GM18505 (cell line): Measurements from ENCODE around the gene SRGAP3.

Source experiments
- ATAC-seq: cut with Tn5 transposase; IDR thresholded peaks from one replicate; pipeline ENCODE4 v1.9.1; 2021; ENCODE audit not compliant: unreplicated experiment
- POLR2A ChIP-seq: IDR thresholded peaks from 4 replicates; pipeline ENCODE4 v1.6.1; 2011; ENCODE audit warnings: borderline replicate concordance; ENCODE audit not compliant: insufficient read depth, insufficient read length; ENCODE audit errors: extremely low read depth

Gene SRGAP3

DNA sequence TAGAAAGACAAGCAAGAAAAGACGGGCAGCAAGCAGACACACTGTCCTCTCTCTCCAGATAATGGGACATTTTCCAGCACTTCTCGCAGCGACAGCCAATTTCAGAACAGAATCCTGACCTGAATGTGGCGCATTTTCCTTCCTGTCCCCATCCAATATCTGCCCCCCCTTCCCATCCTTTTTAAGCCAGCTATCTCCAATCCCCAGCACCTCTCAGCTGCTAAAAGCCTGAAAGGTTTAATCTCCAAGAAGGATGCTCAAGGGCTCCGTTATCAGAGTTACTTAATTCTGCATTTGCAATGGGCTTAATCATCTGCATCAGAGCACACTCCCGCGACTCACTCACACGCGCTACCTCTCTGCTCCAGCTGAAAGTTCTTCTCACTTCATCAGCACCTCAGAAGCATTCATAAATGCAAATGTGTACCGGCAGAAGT, 50.5 kb downstream of the SRGAP3 start:
- no peak for TF ChIP-seq POLR2A
- no peak for ATAC-seq

DNA sequence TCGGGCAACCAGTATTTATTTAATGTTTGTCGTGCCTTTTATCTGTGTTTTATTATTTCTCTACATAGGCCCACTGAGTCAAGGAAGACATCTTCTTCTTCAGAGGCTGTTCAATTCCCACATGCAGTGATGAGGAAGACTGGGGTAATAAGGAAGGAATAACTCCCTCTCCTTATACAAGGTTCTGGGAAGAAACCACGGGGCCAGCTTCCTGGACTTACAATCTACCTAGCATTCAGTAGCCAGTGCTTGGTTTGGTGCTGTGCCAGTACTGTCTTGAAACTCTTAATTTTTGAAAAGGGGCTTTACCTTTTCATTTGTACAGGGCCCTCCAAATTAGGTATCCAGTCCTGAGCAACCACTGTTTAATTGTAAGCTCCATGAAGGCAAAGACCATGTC, 51.2 kb downstream of the SRGAP3 start:
- TF ChIP-seq POLR2A, result no peak
- ATAC-seq, result no peak

DNA sequence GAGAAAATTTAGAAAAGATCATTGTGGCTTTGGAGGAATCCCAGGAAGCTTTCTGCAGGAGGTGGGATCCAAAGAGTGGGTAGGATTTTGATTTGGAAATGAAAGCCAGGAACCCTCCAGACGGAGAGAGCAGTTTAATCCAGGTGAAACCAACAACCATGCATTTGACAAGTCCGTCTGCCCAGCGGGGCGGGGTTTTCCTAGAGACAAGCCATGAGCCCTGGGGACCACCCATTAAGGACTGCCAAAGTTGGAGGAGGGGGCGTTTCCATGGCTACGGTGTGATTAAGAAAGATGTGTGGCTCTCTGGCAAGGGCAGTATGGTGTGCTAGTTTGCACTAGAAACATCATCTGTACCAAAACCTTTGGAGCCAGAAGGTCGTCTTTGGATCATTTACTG, 53.4 kb downstream of the SRGAP3 start:
- no peak for TF ChIP-seq POLR2A
- no peak for ATAC-seq

DNA sequence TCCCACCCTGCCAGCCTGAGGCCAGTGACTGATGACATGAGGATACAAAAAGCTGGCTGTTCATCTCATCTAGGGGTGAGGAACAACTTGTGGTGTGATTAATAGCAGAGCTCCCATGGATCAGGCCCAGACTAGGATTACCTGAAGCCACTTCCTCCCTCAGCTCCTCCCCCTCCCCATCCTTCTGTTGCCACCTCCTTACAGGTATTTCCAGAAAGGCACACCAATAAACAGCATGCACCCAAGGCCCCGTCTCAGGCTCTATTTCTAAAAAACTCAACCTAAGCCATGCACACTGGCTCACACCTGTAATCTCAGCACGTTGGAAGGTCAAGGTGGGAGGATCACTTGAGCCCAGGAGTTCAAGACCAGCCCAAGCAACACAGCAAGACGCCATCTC, 54.1 kb downstream of the SRGAP3 start:
- TF ChIP-seq POLR2A, result no peak
- no peak for ATAC-seq

DNA sequence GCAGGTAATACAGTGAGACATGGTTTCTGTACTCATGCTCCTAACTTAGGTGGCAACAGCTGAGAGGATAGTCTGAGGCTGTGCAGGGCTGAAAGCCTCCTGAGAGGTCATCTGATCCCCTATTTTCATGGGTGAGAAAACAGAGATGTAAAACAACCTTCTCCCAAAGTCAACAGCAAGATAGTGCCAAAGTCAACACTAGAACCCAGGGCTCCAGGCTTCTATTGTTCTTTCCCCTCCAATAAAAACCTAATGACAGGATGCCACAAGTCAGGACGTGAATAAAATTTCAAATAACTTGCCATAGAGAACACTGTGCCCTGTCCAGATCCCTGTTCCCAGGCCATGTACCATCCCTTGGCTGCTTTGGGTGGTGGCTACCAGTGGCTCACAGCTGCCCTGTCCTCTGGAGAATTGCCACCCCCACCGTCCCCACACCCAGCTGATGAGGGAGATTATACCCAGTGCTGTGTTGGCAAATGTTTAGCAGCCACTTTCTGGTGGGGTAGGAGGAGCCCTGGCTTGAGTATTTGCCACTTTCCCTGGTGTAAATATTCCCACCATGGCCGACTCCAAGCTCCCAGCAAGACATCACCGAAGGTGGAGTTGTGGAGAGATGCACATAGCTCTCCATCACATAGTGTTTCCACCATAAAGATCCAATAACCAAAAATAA, 54.8 kb downstream of the SRGAP3 start:
- no peak for TF ChIP-seq POLR2A
- ATAC-seq, result no peak

DNA sequence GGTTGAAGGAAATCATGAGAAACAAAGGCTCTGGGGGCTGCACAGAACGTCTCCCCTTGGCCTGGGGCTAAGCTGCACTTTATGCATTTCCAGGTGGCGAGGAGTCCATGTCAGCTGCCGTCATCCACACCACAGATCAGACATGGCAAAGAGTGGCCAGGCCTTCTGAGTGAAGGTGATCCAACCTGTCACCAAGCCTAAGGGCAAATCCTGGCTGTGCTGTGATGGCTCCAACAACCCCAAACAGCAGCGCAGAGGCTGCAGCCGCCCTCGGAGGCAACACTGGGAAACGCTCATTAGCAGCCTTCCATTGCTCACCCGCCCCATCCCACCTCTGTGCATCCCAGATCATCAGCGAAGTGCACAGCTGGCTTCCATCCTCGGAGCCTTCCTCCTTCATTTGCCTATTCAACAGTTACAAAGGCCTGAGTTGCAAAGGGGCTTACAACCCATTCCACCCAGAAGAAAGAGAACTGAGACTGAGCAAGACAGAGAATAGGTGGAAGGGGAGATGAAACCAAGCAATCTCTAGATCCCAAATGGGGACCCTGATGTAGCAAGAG, 55.7 kb downstream of the SRGAP3 start:
- no peak for ATAC-seq
- TF ChIP-seq POLR2A, result no peak

DNA sequence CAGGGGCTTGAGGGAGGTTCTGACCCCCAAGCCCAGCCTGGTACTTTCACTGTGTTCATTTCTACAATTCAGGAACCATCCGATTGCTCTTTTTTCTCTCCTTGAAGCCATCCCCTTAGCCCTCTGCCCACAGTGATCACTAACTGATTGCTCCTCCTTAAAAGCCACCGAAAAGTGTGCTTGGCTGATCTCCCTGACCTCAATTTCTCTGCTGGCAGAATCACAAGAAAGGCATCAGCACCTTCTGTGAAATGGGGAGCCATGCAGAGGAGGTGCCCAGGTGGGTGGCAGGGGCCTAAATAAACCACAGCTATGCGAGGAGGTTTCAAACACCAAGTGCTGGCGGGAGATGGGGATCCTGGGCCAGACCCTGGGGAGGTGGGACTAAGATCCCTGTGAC, 56.2 kb downstream of the SRGAP3 start:
- ATAC-seq, result no peak
- no peak for TF ChIP-seq POLR2A

DNA sequence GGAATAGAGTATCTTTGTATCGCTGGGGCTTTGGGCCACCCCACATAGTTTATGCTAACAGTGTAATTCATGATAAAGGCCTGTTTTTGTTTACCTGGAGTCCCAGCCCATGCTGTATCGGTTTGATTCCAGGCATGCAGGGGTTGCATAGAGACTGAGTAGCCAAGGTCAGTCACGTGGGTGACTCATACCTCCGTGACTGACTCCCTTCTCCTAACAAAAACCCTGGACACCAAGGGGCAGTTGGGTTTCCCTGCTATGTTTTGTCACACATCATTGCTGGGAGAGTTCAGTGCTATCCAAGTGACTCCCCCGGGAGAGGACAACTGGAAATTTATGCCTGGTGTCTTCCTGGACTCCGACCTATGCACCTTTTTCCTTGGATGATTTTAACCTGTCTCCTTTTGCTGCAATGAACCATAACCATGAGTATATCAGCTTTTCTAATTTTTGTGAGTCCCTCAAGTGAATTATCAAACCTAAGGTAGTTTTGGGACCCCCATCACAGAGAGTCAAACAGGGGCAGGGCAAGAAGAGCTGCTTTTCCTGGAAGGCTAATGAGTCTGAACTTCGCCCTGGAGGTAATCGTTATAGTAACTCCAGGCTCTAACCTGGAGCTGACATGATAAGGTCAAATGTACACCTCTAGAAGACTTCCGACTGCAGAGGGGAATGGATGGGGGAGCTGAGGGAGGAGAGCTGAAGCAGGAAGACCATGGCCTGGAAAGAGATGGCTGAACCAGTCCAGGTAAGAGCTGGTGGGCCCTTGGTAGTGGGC, 57.0 kb downstream of the SRGAP3 start:
- ATAC-seq, result no peak
- no peak for TF ChIP-seq POLR2A

DNA sequence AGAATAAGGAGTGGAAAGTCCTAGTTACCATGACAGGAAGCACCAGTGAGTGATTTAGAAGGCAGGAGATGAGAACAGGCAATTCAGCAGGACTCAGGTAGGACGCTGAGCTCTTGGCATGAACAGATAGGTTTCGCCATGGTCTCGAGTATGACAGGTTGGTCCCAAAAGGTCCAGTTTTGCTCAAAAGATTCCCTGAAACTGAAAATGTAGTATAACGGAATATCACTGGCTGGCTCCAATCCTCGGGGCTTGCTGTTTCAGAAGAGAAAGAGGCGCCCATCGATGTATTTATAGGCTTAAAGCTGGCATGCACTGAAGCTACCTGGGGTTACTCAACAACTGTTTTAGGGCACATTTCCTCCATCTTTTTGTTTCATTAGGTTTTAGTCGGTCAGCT, 59.2 kb downstream of the SRGAP3 start:
- ATAC-seq, result no peak
- TF ChIP-seq POLR2A, result no peak

DNA sequence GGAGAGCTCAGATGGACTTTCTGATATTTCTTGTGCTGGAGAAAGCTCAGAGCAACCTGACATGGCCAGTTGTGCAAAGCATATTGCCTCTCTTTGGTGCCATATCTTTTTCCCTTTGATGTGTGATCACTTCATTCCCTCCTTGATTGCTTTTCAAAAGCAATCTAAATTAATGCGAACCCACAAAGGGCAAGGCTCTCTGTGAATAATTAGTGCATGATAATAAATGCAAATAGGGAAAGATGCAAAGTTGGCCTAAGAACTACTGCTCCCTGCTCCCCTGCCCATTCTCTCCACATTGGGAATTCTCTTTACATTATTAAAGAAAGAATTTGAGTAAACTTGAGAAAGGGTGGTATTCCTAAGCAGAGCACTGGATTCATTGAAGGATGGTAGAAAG, 60.9 kb downstream of the SRGAP3 start:
- ATAC-seq, result no peak
- TF ChIP-seq POLR2A, result no peak

DNA sequence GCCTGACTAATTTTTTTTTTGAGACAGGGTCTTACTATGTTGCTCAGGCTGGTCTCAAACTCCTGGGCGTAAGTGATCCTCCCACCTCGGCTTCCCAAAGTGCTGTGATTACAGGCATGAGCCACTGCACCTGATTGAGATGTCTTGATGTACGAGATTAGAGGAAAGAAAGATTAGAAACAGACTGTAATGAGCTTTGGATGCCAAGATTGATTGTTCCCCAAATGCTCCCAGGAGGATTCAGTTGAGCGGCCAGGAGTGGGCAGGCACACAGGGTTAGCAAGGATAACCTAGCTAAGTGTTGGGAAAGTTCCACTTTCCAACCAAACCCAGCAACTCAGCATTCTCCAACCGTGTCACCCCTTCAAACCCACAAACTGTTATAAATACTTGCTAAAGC, 63.7 kb downstream of the SRGAP3 start:
- ATAC-seq, result no peak

DNA sequence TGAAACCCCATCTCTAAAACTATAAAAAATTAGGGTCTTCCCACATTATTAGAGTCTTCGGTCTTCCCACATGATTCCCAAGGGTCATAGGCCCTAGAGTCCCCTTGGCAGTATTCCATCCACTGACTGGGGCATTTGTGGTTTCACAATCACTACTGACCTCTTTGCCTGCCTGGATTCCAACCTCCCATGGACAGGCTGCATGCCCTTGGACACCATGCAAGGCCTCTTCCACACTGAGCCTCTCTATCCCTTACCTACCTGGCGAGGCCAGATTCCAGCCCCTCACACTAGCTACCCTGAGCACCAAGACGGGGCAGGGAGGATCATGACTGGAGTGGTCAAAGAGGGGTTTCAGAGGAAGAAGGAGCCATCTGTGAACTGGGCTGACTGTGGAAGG, 64.4 kb downstream of the SRGAP3 start:
- no peak for ATAC-seq
- no peak for TF ChIP-seq POLR2A

More for the DNA sequence above, 63.7 kb downstream of the SRGAP3 start:
- no peak for TF ChIP-seq POLR2A

DNA sequence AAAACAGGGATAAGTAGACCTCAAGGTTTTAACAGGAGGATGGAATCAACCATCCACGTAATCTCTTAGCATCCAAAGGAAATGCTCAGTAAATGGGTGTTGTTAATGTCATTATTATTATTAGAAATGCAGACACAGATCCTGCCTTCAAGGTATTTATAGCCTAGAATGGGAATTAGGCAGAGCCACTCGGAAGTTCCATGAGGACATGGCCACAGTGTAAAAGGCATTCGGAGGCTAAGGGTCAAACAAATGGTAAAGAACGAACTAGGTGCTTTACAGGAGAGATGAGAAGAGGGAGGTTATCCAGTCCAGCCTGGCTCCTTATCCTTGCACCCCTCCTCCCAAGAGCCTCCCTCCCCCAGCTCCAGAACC, 65.0 kb downstream of the SRGAP3 start:
- no peak for ATAC-seq
- TF ChIP-seq POLR2A, result no peak
